Suppressor macrophage treated with lipopolysaccharide for 1 hour (primary cell): ENCODE data around the gene BACH2.
A peak's percentile ranks its signal among the peaks of the same experiment; 100 is the strongest.

Source experiments
- DNase-seq, 3 donors: peaks; one replicate each; pipeline ENCODE4 v3.0.0-alpha.2; 2020 to 2022

The BACH2 gene

GRCh38 chr6:90237350-90237990, 59.2 kb downstream of the BACH2 start:
- DNase-seq: no peak

- DNase-seq: no peak
Observed at GRCh38 chr6:90233994-90234393, 62.6 kb downstream of the BACH2 start.

- DNase-seq: no peak
Observed at GRCh38 chr6:90233213-90233612, 63.4 kb downstream of the BACH2 start.

GRCh38 chr6:90231798-90232197, 64.8 kb downstream of the BACH2 start:
- no peak for DNase-seq

GRCh38 chr6:90231308-90231707, 65.3 kb downstream of the BACH2 start:
- DNase-seq: no peak

GRCh38 chr6:90230548-90231215, 66.0 kb downstream of the BACH2 start:
- DNase-seq: peak; percentile 55 to 70 (median 63)

GRCh38 chr6:90229331-90230010, 67.2 kb downstream of the BACH2 start:
- DNase-seq: no peak

- no peak for DNase-seq
Observed at GRCh38 chr6:90227673-90228072, 69.0 kb downstream of the BACH2 start.

- no peak for DNase-seq
Observed at GRCh38 chr6:90227213-90227612, 69.4 kb downstream of the BACH2 start.

- DNase-seq: peak in 1 of 3 donors; percentile 17
Observed at GRCh38 chr6:90226257-90226656, 70.4 kb downstream of the BACH2 start.

- DNase-seq: no peak
Observed at GRCh38 chr6:90224196-90224595, 72.4 kb downstream of the BACH2 start.

GRCh38 chr6:90222724-90223198, 73.9 kb downstream of the BACH2 start:
- peak; percentile 10 to 30 (median 26) for DNase-seq

- DNase-seq: no peak
Observed at GRCh38 chr6:90222008-90222407, 74.6 kb downstream of the BACH2 start.

- no peak for DNase-seq
Observed at GRCh38 chr6:90221403-90221802, 75.2 kb downstream of the BACH2 start.

GRCh38 chr6:90220273-90220672, 76.4 kb downstream of the BACH2 start:
- DNase-seq: no peak

GRCh38 chr6:90219209-90219985, 77.2 kb downstream of the BACH2 start:
- no peak for DNase-seq

- DNase-seq: no peak
Observed at GRCh38 chr6:90218959-90219208, 77.8 kb downstream of the BACH2 start.

GRCh38 chr6:90217506-90218127, 79.0 kb downstream of the BACH2 start:
- no peak for DNase-seq

- DNase-seq: peak; percentile 75 to 81 (median 78)
Observed at GRCh38 chr6:90216072-90216977, 80.3 kb downstream of the BACH2 start.

GRCh38 chr6:90214966-90215365, 81.7 kb downstream of the BACH2 start:
- no peak for DNase-seq

- DNase-seq: no peak
Observed at GRCh38 chr6:90214461-90214860, 82.2 kb downstream of the BACH2 start.

GRCh38 chr6:90212274-90212673, 84.4 kb downstream of the BACH2 start:
- DNase-seq: no peak
